GM19043 (cell line): ENCODE data around the gene DPF1.

ENCODE experiments used
- ATAC-seq: cut with Tn5 transposase; IDR thresholded peaks from one replicate; pipeline ENCODE4 v1.9.1; 2021; ENCODE audit warnings: low read depth; ENCODE audit not compliant: unreplicated experiment

The DPF1 gene

DNA sequence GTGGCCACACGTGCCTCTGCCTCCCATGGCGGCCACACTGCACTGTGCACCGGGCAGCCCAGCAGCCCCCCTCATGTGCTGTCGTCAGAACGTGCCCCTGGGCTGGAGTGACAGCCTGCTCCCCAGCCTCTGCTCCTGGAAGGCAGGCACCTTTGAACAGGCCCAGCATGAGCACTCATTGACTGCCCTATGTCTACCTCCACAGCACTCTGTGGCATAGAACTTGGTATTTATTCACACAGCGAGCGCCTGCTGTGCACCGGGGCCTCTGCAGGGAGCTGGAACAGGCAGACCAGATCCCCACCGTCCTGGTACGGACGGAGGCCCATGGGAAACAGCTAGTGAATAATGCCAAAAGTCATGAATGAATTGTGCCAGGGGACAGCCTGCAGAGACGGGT, 53.7 kb downstream of the DPF1 start:
- ATAC-seq = no peak

DNA sequence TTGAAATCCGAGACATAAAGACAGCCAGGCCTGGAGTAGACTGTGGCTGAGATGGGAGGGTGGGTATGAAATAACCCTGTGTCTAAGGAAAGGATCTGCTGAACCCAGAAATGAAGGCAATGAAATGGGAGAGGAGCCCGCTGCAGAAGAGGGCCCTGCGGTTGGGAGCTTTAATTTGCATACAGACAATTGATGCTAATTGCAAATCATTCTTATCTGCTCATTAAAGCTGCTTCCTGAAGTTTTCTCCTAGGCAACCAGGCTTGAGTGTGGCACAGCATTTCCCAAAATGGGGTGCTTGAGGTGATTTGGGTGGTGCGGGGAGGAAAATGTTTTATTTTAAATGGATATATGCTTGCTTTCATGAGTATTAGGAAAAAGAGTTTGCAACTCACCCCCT, 55.4 kb downstream of the DPF1 start:
- ATAC-seq = no peak

DNA sequence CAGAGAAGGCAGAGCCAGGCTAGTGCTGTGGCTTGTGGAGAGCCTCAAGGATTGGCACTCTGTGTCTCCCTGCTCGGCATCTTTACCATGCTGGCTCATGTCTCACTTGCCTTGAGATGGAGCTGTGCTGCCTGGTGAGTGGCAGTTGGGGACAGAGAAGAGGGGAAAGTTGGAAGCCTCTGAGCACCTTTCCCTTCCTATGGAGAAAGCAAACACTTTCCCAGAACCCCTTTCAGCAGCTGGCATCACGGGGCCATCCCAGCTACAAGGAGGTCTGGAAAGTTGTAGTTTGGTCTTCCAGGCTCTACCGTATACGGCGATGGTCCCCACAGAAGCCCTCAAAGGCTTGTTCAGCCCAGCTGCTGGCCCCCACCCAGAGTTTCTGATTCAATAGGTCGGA, 58.7 kb downstream of the DPF1 start:
- no peak for ATAC-seq

DNA sequence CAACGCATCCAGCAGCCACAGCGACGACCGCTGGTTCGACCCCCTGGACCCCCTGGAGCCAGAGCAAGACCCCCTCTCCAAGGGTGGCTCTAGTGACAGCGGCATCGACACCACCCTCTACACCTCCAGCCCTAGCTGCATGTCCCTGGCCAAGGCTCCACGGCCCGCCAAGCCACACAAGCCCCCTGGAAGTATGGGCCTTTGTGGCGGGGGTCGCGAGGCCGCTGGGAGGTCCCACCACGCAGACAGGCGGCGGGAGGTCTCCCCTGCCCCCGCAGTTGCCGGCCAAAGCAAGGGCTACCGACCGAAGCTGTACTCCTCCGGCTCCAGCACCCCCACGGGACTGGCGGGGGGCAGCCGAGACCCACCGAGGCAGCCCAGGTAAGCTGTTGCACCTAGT, 59.5 kb downstream of the DPF1 start:
- no peak for ATAC-seq

DNA sequence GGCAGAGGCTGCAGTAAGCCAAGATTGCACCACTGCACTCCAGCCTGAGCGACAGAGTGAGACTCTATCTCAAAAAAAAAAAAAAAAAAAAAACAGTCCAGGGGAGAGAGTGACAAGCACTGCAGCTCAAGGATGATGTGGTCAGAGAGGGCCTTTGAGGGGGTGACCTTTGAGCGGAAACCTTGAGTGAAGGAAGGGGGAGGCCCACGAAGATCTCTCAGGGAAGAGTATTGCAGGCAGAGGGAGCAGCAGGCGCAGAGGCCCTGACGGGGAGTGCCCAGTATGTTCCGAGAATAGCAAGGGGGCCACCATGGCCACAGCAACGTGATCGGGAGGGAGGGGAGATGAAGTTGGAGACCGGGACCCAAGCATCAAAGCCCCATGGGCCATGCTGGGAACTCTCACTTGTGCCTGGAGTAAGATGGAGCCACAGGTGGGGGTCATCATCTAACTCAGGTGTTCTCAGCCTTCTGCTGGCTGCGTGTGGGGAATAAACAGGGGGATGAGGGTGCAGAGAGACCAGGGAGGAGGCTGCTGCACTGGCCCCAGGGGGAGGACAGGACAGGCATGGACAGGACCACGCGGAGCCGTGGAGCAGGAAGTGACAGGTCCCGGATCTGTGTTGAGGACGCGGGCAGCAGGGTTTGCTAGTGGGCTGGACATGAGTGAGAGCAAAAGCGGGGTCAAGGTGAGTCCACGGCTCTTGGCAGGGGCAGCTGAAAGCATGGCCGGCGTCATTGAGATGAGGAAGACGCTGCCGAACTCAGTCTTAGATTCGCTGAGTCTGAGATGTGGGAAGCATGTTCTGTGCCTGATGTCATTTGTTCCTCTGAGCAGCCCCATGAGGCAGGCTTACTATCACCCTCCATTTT, 60.4 kb downstream of the DPF1 start:
- ATAC-seq = no peak

DNA sequence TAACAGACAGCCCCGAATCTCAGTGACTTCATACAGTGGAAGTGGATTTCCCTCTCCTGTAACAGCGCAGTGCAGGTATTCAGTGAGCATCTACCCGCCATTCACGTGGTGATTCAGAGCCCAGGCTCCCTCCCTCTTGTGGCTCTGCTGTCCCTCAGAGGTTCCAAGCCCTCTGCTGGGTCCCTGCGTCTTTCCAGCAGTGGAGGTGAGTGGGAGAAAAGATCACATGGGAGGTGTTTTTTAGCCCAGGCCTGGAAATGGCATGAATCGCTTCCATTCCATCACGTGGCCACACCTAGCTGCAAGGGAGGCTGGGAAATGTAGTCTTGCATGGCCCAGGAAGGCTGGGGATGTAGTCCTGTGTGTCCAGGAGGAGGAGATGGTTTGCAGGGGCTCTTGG, 61.4 kb downstream of the DPF1 start:
- no peak for ATAC-seq

DNA sequence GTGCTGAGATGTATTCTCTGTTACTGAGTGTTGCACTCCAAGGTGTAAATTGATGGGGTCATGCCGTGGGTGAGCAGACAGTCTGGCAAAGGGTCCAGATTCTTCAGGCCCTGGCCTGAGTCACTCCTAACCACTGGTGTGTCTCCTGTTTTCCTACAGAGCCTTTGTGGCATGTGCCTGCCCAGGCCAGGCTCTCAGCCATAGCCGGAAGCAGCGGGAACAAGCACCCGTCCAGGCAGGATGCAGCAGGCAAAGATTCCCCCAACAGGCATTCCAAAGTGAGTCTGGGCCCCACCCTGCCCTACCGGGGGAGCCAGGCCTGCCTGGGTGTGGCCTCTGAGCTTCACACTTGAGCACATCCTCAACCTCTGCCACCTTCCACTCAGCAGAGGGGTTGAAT, 61.9 kb downstream of the DPF1 start:
- ATAC-seq = no peak
